Epithelial cell of esophagus (primary cell): Measurements from ENCODE around the gene LIMCH1.
"Not testable (repeated sequence)": the region's sequence is repeated elsewhere in the genome, so short reads cannot be mapped to it uniquely, and the experiment has no call there.

Experiments
- DNase-seq: peaks from one replicate; pipeline ENCODE4 v3.0.0; 2010; ENCODE audit warnings: low read depth
- H3K4me3 ChIP-seq: 2 replicates; pipeline ENCODE4 v1.5.1; 2011; ENCODE audit warnings: mild to moderate bottlenecking, low read length, control low read depth
- CTCF ChIP-seq: IDR thresholded peaks from 2 replicates; pipeline ENCODE4 v1.5.1; 2011; ENCODE audit warnings: low read depth, mild to moderate bottlenecking, low read length, control low read depth, inconsistent platforms; ENCODE audit not compliant: insufficient read depth; ENCODE audit errors: missing control alignments

Gene LIMCH1

DNA sequence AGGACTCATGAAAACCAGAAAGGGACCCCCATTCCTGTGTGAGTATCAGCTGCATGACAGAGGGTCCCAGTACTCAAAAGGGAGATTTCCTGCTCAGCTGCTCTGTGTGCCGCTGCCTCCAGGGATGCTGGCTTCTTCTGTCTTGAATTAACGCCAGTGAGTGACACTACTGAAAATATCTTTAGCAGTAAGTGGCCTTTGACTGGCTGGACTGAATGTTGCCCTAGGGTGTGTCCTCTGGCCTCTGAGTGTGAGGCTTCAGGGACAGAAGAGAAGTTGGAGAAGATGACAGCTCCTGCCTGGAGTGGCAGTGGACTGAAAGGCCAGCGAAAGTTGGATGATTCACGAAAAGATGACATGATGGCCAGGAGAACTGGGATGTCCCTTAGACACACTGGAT, 95.4 kb downstream of the LIMCH1 start:
- DNase-seq, result no peak
- H3K4me3 ChIP-seq, result no peak overlapping the region
- no peak for TF ChIP-seq CTCF

DNA sequence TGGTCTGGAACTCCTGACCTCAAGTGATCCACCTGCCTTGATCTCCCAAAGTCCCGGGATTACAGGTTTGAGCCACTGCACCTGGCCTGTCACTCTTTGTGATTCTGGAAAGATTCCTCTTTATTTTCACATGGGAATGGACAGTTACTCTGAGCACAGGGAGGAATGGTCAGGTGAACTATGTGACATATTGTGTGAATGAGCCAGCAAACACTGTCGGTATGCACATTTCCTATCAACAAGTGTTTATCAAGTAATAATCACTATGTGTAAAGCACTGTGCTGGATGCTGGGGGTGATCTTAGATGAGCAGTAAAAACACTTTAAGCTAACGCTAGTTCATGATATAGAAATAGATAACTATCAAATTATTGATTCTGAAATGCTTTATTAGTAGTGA, 97.5 kb downstream of the LIMCH1 start:
- H3K4me3 ChIP-seq, result no peak overlapping the region
- DNase-seq, result no peak
- no peak for TF ChIP-seq CTCF

DNA sequence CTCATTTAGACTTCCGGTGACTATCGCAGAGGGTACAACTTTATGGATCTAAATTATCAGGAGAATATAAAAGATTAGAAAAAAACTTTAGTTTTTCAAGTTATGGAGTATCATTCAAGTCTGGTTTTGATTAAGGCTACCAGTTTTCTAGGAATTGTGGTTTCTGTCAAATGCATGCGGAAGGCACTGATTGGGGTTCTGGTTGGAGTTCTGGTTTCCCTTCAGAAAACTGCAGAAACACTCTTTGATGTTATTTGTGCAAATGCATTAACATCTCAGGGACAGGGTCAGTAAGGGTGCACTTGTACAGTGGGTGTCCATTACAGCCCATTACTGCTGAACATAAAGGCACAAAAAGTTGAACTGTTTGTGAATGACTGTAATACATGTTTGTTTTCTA, 100.2 kb downstream of the LIMCH1 start:
- DNase-seq, result no peak
- no peak overlapping the region for H3K4me3 ChIP-seq
- TF ChIP-seq CTCF, result no peak

DNA sequence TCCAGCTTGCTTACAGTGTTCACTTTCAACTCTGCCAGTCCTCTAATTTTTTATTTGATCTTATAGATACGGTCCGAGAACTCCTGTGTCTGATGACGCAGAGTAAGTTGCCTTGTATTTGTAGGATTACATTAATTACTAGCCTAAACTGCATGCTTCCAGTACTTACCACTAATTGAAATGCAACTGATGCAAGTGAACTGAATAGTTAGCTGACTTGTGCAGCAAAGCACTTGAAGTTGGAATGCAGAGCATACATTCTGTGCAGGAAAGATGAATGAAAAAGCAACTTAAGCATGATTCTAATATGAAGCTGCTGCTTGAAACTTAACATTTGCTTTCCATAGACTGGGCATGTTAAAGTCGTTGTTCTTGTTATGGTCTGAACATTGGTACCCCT, 100.9 kb downstream of the LIMCH1 start:
- no peak for TF ChIP-seq CTCF
- H3K4me3 ChIP-seq, result no peak overlapping the region
- DNase-seq, result no peak

GRCh38 chr4:41639291-41639690, 101.3 kb downstream of the LIMCH1 start:
- no peak for TF ChIP-seq CTCF
- no peak overlapping the region for H3K4me3 ChIP-seq
- no peak for DNase-seq

DNA sequence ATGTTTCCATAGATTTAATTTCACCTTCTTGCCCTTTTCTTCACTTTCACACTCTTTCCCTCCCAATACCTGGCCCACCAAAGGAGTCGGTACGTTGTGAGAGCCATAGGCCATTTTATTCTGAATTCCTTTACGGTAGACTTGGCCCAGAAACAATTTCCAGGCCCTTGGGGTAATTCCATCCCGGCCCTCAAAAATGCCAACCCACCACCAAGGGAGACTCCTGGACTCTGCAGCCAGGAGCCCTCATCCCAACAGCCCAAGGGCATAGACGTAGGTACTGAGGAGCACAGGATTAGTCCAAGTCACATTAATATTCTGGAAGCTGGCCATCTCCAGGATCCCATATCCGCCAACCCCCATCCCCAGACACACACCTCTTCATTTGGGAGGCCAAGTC, 102.9 kb downstream of the LIMCH1 start:
- TF ChIP-seq CTCF, result no peak
- no peak overlapping the region for H3K4me3 ChIP-seq

DNA sequence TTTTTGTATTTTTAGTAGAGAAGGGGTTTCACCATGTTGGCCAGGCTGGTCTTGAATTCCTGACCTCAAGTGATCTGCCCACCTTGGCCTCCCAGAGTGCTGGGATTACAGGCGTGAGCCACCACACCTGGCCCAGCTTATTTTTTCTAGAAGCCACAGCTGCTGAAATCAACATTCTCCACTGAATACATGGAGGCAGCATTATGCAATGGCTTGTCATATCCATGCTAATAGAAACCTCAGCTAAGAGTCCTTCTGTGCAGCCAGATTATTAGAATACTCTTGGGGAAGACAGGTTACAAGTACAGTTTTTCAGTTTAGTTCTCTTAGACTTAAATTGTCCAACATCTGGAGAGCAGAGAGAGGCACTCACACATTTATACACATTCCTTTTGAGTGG, 104.8 kb downstream of the LIMCH1 start:
- not testable (repeated sequence) for DNase-seq, H3K4me3 ChIP-seq

More for the DNA sequence above, 102.9 kb downstream of the LIMCH1 start:
- DNase-seq, result no peak

DNA sequence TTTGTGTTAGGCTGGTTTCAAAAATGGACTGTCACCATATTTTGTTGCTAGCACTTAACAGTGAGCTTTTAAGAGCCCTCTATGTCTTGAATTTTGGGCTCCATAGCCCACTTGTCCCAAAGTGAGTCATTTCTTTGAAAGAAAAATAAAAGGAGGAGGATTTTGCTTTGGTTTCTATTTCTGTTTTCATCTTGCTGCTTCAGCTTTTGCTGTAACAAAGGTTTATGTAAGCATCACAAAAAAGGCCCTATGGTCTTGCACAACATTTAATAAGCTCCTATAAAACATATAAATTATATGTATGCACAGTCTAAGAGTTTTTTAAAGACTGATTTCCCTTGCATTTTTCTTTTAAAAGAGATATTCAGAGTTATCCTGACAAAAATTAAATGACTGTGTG, 105.4 kb downstream of the LIMCH1 start:
- TF ChIP-seq CTCF, result no peak
- DNase-seq, result no peak
- no peak overlapping the region for H3K4me3 ChIP-seq
